Calu3 (cell line): ENCODE measurements around the gene MCF2L2. TPM values are rescaled to one million over a fixed set of nuclear protein-coding genes. Genes with fewer than 3 reads are reported as not detected.

Experiments
- BruUV-seq: library from RNA; stranded (reverse); fragments of 400-500 nt; replicated peaks from 2 replicates; lab custom pipeline; 2021; lab: Mats Ljungman, UMichigan
- CTCF ChIA-PET: fragments of 300-600 bp; sonication (Branson Sonifier 250); formaldehyde crosslinking; loops from one replicate; lab custom pipeline; 2022; ENCODE audit warnings: antibody characterized with exemption; lab: Charles Lee
- DNase-seq: peaks from one replicate; pipeline ENCODE4 v3.0.0; 2022
- H3K27ac Mint-ChIP-seq: one replicate; pipeline ENCODE4 v1.8.0; 2022; ENCODE audit warnings: mixed read lengths; ENCODE audit not compliant: unreplicated experiment
- H3K27me3 Mint-ChIP-seq: one replicate; pipeline ENCODE4 v1.8.0; 2022; ENCODE audit warnings: mixed read lengths; ENCODE audit not compliant: unreplicated experiment
- H3K36me3 Mint-ChIP-seq: one replicate; pipeline ENCODE4 v1.8.0; 2022; ENCODE audit warnings: mild to moderate bottlenecking, moderate library complexity, mixed read lengths; ENCODE audit not compliant: insufficient read depth, unreplicated experiment
- H3K4me1 Mint-ChIP-seq: one replicate; pipeline ENCODE4 v1.8.0; 2022; ENCODE audit warnings: mild to moderate bottlenecking, low read depth, mixed read lengths; ENCODE audit not compliant: unreplicated experiment
- H3K4me3 Mint-ChIP-seq: one replicate; pipeline ENCODE4 v1.8.0; 2022; ENCODE audit warnings: mild to moderate bottlenecking, low read depth, moderate library complexity, mixed read lengths; ENCODE audit not compliant: unreplicated experiment
- H3K9me3 Mint-ChIP-seq: one replicate; pipeline ENCODE4 v1.8.0; 2022; ENCODE audit warnings: low read depth, mixed read lengths; ENCODE audit not compliant: unreplicated experiment
- CTCF ChIP-seq: fragments of 200-600 bp; IDR thresholded peaks from one replicate; pipeline ENCODE4 v1.8.0; 2022; ENCODE audit warnings: antibody characterized with exemption; ENCODE audit not compliant: unreplicated experiment
- intact Hi-C: fragments of 100-400 bp; cut with micrococcal nuclease; formaldehyde crosslinking; loops from one replicate; pipeline ENCODE4 v1.10.0; 2022; ENCODE audit not compliant: unreplicated experiment
- total RNA-seq: library from RNA; stranded (reverse); gene quantifications from 2 replicates; pipeline ENCODE4 v1.2.3, GENCODE V29; 2022

Gene MCF2L2
- total RNA-seq, 1 experiment from 2014 or later: 0.35 TPM

GRCh38 chr3:183307749-183308148 is 120.7 kb downstream of the MCF2L2 start:
- Mint-ChIP-seq H3K27me3 (no peaks in the 10 kb centered on the region), H3K27ac (peak overlapping the region; percentile 84), H3K36me3 (peaks cover 10% of the 10 kb centered on the region), H3K9me3 (no peaks in the 10 kb centered on the region), H3K4me1 (peaks cover 50% of the 10 kb centered on the region), H3K4me3 (no peak overlapping the region)
- no peak for TF ChIP-seq CTCF
- CTCF ChIA-PET: interaction anchor here (1.1 to 2.4 kb wide), 5 partner anchors 9 to 53 kb away, joined by 3 to 24 read pairs (median 4); no protein-coding TSS in a partner anchor
- intact Hi-C loops: loop anchor here (1.0 to 5.0 kb wide), 3 partner anchors 32 to 60 kb away; no protein-coding TSS in a partner anchor
- BruUV-seq: no TSS peak
- no peak for DNase-seq

GRCh38 chr3:183306798-183307671 is 121.4 kb downstream of the MCF2L2 start:
- DNase-seq: peak; percentile 93
- TSS peak; percentile 96 for BruUV-seq
- TF ChIP-seq CTCF: no peak
- CTCF ChIA-PET: interaction anchor here (0.6 to 2.4 kb wide), 16 partner anchors 8 to 123 kb away, joined by 3 to 24 read pairs (median 4); partner anchors contain the start of gene B3GNT5
- H3K4me3 Mint-ChIP-seq: peak overlapping the region; percentile 54
- peaks cover 52% of the 10 kb centered on the region for H3K4me1 Mint-ChIP-seq
- intact Hi-C loops: loop anchor here (1.0 to 5.0 kb wide), 4 partner anchors 12 to 60 kb away; no protein-coding TSS in a partner anchor
- no peaks in the 10 kb centered on the region for H3K9me3 Mint-ChIP-seq
- peaks cover 10% of the 10 kb centered on the region for H3K36me3 Mint-ChIP-seq
- H3K27ac Mint-ChIP-seq: peak overlapping the region; percentile 84
- no peaks in the 10 kb centered on the region for H3K27me3 Mint-ChIP-seq

GRCh38 chr3:183303690-183304089 is 124.7 kb downstream of the MCF2L2 start:
- no TSS peak for BruUV-seq
- H3K36me3 Mint-ChIP-seq: peaks cover 10% of the 10 kb centered on the region
- intact Hi-C loops: no loop called here
- CTCF ChIA-PET: interaction anchor here (0.6 to 1.4 kb wide), 3 partner anchors 12 to 45 kb away, joined by 3 to 6 read pairs (median 4); no protein-coding TSS in a partner anchor
- no peak for TF ChIP-seq CTCF
- peak overlapping the region; percentile 15 for H3K27ac Mint-ChIP-seq
- H3K27me3 Mint-ChIP-seq: no peaks in the 10 kb centered on the region
- no peak overlapping the region for H3K4me3 Mint-ChIP-seq
- no peak for DNase-seq
- H3K4me1 Mint-ChIP-seq: peaks cover 57% of the 10 kb centered on the region
- no peaks in the 10 kb centered on the region for H3K9me3 Mint-ChIP-seq

- intact Hi-C loops: no loop called here
These were observed 126.4 kb downstream of the MCF2L2 start for GRCh38 chr3:183301937-183302580.

More at GRCh38 chr3:183301937-183302580, 126.4 kb downstream of the MCF2L2 start:
- no TSS peak for BruUV-seq
- Mint-ChIP-seq H3K9me3 (no peaks in the 10 kb centered on the region), H3K27me3 (no peaks in the 10 kb centered on the region), H3K27ac (no peak overlapping the region), H3K4me1 (peaks cover 51% of the 10 kb centered on the region), H3K4me3 (no peak overlapping the region), H3K36me3 (peaks cover 2% of the 10 kb centered on the region)
- CTCF ChIA-PET: interaction anchor here (1.0 kb wide), 1 partner anchor 17 kb away, joined by 4 read pairs; no protein-coding TSS in a partner anchor
- DNase-seq: no peak
- no peak for TF ChIP-seq CTCF
